NCI-H460 (cell line): ENCODE measurements around the gene FRAT2. TPM values are rescaled to one million over a fixed set of nuclear protein-coding genes. Genes with fewer than 3 reads are reported as not detected.
"Not testable (repeated sequence)": the region's sequence is repeated elsewhere in the genome, so short reads cannot be mapped to it uniquely, and the experiment has no call there.

Experiments
- DNase-seq: peaks from one replicate; pipeline ENCODE4 v3.0.0-alpha.2; 2016; ENCODE audit warnings: low read depth; ENCODE audit errors: extremely low read depth
- total RNA-seq: library from RNA; depleted of rRNA; stranded (reverse); fragments of >200 nt; shearing (Covaris generic); gene quantifications from 2 replicates; pipeline ENCODE4 v1.2.3, GENCODE V29; 2014

Gene FRAT2
- total RNA-seq, 1 experiment from 2014 or later: 10.0 TPM

GRCh38 chr10:97358349-97358748, 23.8 kb upstream of the FRAT2 start:
- DNase-seq: no peak

GRCh38 chr10:97356918-97357317, 22.4 kb upstream of the FRAT2 start:
- no peak for DNase-seq

GRCh38 chr10:97356318-97356914, 21.9 kb upstream of the FRAT2 start:
- no peak for DNase-seq

GRCh38 chr10:97355571-97355975, 21.0 kb upstream of the FRAT2 start:
- no peak for DNase-seq

GRCh38 chr10:97353945-97354344, 19.4 kb upstream of the FRAT2 start:
- DNase-seq: no peak

- DNase-seq: no peak
These were observed 15.4 kb upstream of the FRAT2 start for GRCh38 chr10:97349752-97350513.

GRCh38 chr10:97347317-97347716, 12.8 kb upstream of the FRAT2 start:
- no peak for DNase-seq

- DNase-seq: not testable (repeated sequence)
These were observed 9.1 kb upstream of the FRAT2 start for GRCh38 chr10:97343664-97344063.

GRCh38 chr10:97341416-97341815, 6.9 kb upstream of the FRAT2 start:
- no peak for DNase-seq

GRCh38 chr10:97338041-97338440, 3.5 kb upstream of the FRAT2 start:
- no peak for DNase-seq

- DNase-seq: no peak
These were observed 2.7 kb upstream of the FRAT2 start for GRCh38 chr10:97336942-97337831.

GRCh38 chr10:97336446-97336845, 1.9 kb upstream of the FRAT2 start:
- DNase-seq: no peak

GRCh38 chr10:97336006-97336405, 1.5 kb upstream of the FRAT2 start:
- DNase-seq: no peak

GRCh38 chr10:97335188-97335619, 675 bp upstream of the FRAT2 start:
- DNase-seq: no peak

- DNase-seq: no peak
These were observed 744 bp downstream of the FRAT2 start for GRCh38 chr10:97333601-97334369.

- no peak for DNase-seq
These were observed 1.3 kb downstream of the FRAT2 start for GRCh38 chr10:97333351-97333600.

- peak; percentile 70 for DNase-seq
These were observed 1.8 kb downstream of the FRAT2 start for GRCh38 chr10:97332591-97333350.

- no peak for DNase-seq
These were observed 3.3 kb downstream of the FRAT2 start for GRCh38 chr10:97331153-97331703.

- no peak for DNase-seq
These were observed 4.8 kb downstream of the FRAT2 start for GRCh38 chr10:97329766-97330165.
